Body of pancreas (tissue), 4 donors: Measurements from ENCODE around the gene KRTAP9-7.
"Not testable (repeated sequence)": the region's sequence is repeated elsewhere in the genome, so short reads cannot be mapped to it uniquely, and the experiment has no call there.

Experiments used
- POLR2A ChIP-seq, 3 donors: fragments of 450-650 bp; IDR thresholded peaks; one replicate each; pipeline ENCODE4 v1.6.1; 2016; ENCODE audit warnings: antibody characterized with exemption in 3 of 3, mild to moderate bottlenecking in 2 of 3
- TF ChIP-seq, protein P1 (sequence below), 7 experiments: fragments of 450-650 bp in 4 of 7; fragments of 200-600 bp in 3 of 7; sonication (generic) in 3 of 7; IDR thresholded peaks; one replicate each; pipeline ENCODE4 v1.5.1; 2016 to 2019; ENCODE audit warnings: antibody characterized with exemption in 7 of 7

DNA sequence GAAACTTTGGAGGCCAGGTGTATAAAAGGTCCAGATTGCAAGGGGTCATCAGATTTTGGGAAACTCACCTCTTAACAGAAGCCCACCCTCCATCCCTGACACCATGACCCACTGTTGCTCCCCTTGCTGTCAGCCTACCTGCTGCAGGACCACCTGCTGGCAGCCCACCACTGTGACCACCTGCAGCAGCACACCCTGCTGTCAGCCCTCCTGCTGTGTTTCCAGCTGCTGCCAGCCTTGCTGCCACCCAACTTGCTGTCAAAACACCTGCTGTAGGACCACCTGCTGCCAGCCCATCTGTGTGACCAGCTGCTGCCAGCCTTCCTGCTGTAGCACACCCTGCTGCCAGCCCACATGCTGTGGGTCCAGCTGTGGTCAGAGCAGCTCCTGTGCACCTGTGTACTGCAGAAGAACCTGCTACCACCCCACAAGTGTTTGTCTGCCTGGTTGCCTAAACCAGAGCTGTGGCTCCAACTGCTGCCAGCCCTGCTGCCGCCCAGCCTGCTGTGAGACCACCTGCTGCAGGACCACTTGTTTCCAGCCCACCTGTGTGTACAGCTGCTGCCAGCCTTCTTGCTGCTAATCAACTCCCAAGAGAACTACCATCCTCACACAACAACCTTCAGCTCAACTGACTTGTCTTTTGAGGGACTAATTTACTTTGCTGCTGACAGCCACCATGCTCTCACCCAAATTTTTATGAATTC lies 42.9 kb upstream of the KRTAP9-7 start, which contains the start of gene KRTAP9-3:
- TF ChIP-seq, protein P1, sequence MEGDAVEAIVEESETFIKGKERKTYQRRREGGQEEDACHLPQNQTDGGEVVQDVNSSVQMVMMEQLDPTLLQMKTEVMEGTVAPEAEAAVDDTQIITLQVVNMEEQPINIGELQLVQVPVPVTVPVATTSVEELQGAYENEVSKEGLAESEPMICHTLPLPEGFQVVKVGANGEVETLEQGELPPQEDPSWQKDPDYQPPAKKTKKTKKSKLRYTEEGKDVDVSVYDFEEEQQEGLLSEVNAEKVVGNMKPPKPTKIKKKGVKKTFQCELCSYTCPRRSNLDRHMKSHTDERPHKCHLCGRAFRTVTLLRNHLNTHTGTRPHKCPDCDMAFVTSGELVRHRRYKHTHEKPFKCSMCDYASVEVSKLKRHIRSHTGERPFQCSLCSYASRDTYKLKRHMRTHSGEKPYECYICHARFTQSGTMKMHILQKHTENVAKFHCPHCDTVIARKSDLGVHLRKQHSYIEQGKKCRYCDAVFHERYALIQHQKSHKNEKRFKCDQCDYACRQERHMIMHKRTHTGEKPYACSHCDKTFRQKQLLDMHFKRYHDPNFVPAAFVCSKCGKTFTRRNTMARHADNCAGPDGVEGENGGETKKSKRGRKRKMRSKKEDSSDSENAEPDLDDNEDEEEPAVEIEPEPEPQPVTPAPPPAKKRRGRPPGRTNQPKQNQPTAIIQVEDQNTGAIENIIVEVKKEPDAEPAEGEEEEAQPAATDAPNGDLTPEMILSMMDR (IDR thresholded peaks at IDR 0.05) = not testable (repeated sequence)
- TF ChIP-seq POLR2A (IDR thresholded peaks at IDR 0.05) = not testable (repeated sequence)
